Endothelial cell of umbilical vein (primary cell): Measurements from ENCODE around the gene DCAF11. TPM values are rescaled to one million over a fixed set of nuclear protein-coding genes. Genes with fewer than 3 reads are reported as not detected.

Experiments
- BruUV-seq: library from RNA; stranded (reverse); fragments of 400-500 nt; replicated peaks from 2 replicates; lab custom pipeline; 2021; lab: Mats Ljungman, UMichigan
- CTCF ChIA-PET: fragments of 300-600, 350-600 bp; sonication (Branson Sonifier 250); formaldehyde crosslinking; loops from one replicate; lab custom pipeline; 2021; ENCODE audit warnings: antibody characterized with exemption, inconsistent platforms; lab: Charles Lee
- POLR2A ChIA-PET: fragments of 300-600, 350-600 bp; sonication (Branson Sonifier 250); formaldehyde crosslinking; loops from one replicate; lab custom pipeline; 2021; ENCODE audit warnings: antibody characterized with exemption, inconsistent platforms; lab: Charles Lee
- DNase-seq: peaks from one replicate; pipeline ENCODE4 v3.0.0-alpha.2; 2011; ENCODE audit warnings: low read depth, low spot score
- FAIRE-seq: peaks from 2 replicates; lab custom pipeline; 2011; peaks lifted over from hg19 to GRCh38; lab: Jason Lieb, UNC
- H2AFZ ChIP-seq: 2 replicates; pipeline ENCODE4 v1.6.0; 2012; ENCODE audit warnings: low read depth, low read length, control low read depth, inconsistent platforms
- H3K27ac ChIP-seq: 2 replicates; pipeline ENCODE4 v1.5.1; 2011; ENCODE audit warnings: low read depth, mild to moderate bottlenecking, control low read depth, low read length, moderate library complexity; ENCODE audit not compliant: insufficient read depth
- H3K27me3 ChIP-seq, 2 experiments: 2 replicates each; pipeline versions ENCODE4 v1.6.0 to v1.6.1; 2011; ENCODE audit warnings: low read length in 2 of 2, mixed read lengths in 1 of 2; ENCODE audit not compliant: control insufficient read depth in 2 of 2, insufficient read depth in 2 of 2
- H3K36me3 ChIP-seq, 2 experiments: 2 replicates in 1 of 2; 3 replicates in 1 of 2; pipeline ENCODE4 v1.5.1; 2011; ENCODE audit warnings: low read length in 2 of 2, mild to moderate bottlenecking in 1 of 2, moderate library complexity in 1 of 2; ENCODE audit not compliant: control insufficient read depth in 2 of 2, insufficient read depth in 2 of 2; ENCODE audit errors: extremely low read depth in 1 of 2
- H3K4me1 ChIP-seq: 3 replicates; pipeline ENCODE4 v1.5.1; 2011; ENCODE audit warnings: mild to moderate bottlenecking, low read length; ENCODE audit not compliant: control insufficient read depth, insufficient read depth; ENCODE audit errors: extremely low read depth
- H3K4me2 ChIP-seq: 2 replicates; pipeline ENCODE4 v1.6.1; 2011; ENCODE audit warnings: low read length, control low read depth, mixed read lengths; ENCODE audit not compliant: insufficient read depth
- H3K4me3 ChIP-seq, 3 experiments: fragments of 200-600 bp in 1 of 3; sonication (generic), shearing (Covaris generic) in 1 of 3; replicated peaks in 1 of 3; 2 replicates each; pipeline ENCODE4 v1.5.1; 2011 to 2016; ENCODE audit warnings: control low read depth in 3 of 3, low read length in 3 of 3, mild to moderate bottlenecking in 2 of 3, inconsistent platforms in 1 of 3, low read depth in 1 of 3, moderate library complexity in 1 of 3; ENCODE audit not compliant: insufficient read depth in 1 of 3
- H3K79me2 ChIP-seq: 2 replicates; pipeline ENCODE4 v1.6.0; 2012; ENCODE audit warnings: low read length, inconsistent platforms; ENCODE audit not compliant: control insufficient read depth, insufficient read depth
- H3K9ac ChIP-seq: replicated peaks from 2 replicates; pipeline ENCODE3; 2011; ENCODE audit warnings: low read length, control low read depth; ENCODE audit not compliant: insufficient read depth; ENCODE audit errors: extremely low read depth
- H3K9me1 ChIP-seq: replicated peaks from 3 replicates; pipeline ENCODE4 v1.6.0; 2011; ENCODE audit warnings: mild to moderate bottlenecking, low read length; ENCODE audit not compliant: control insufficient read depth, insufficient read depth; ENCODE audit errors: extremely low read depth
- H3K9me3 ChIP-seq: replicated peaks from 2 replicates; pipeline ENCODE4 v1.5.1; 2012; ENCODE audit warnings: low read length, inconsistent platforms; ENCODE audit not compliant: control insufficient read depth, insufficient read depth
- H4K20me1 ChIP-seq: replicated peaks from 2 replicates; pipeline ENCODE3; 2011; ENCODE audit warnings: mild to moderate bottlenecking, low read length; ENCODE audit not compliant: control insufficient read depth, insufficient read depth; ENCODE audit errors: extremely low read depth
- EZH2 ChIP-seq: IDR thresholded peaks from 2 replicates; pipeline ENCODE4 v1.6.1; 2012; ENCODE audit warnings: borderline replicate concordance, low read depth, mild to moderate bottlenecking, moderate library complexity, low read length, inconsistent platforms; ENCODE audit not compliant: severe bottlenecking
- FOS ChIP-seq: IDR thresholded peaks from 2 replicates; pipeline ENCODE4 v1.6.1; 2011; ENCODE audit warnings: mild to moderate bottlenecking, low read length, moderate library complexity, borderline replicate concordance; ENCODE audit not compliant: insufficient read depth
- GATA2 ChIP-seq: IDR thresholded peaks from 2 replicates; pipeline ENCODE4 v1.7.0; 2011; ENCODE audit warnings: low read depth, mild to moderate bottlenecking, moderate library complexity, mixed read lengths, low read length; ENCODE audit not compliant: insufficient read length, insufficient read depth
- JUN ChIP-seq: IDR thresholded peaks from 2 replicates; pipeline ENCODE4 v1.6.1; 2011; ENCODE audit warnings: borderline replicate concordance, low read depth; ENCODE audit not compliant: insufficient read length, insufficient read depth
- MYC ChIP-seq: IDR thresholded peaks from one replicate; pipeline ENCODE4 v1.6.1; 2011; ENCODE audit warnings: mild to moderate bottlenecking, low read depth, low read length
- POLR2A ChIP-seq: IDR thresholded peaks from 2 replicates; pipeline ENCODE4 v1.6.1; 2012; ENCODE audit warnings: low read depth, mild to moderate bottlenecking, control low read depth, low read length
- POLR2AphosphoS5 ChIP-seq: IDR thresholded peaks from 2 replicates; pipeline ENCODE4 v1.6.1; 2012; ENCODE audit warnings: low read depth, mild to moderate bottlenecking, control low read depth, low read length, moderate library complexity; ENCODE audit not compliant: insufficient read depth
- dilution Hi-C: fragments of 300-500 bp; cut with MboI; formaldehyde crosslinking; loops from one replicate; pipeline ENCODE4 v1.15.0; 2019; ENCODE audit warnings: low sequenced_read_pairs; ENCODE audit not compliant: extremely low pct_ligation_motif_present
- intact Hi-C: fragments of 100-400 bp; cut with micrococcal nuclease; formaldehyde crosslinking; loops from one replicate; pipeline ENCODE4 v1.10.0; 2022
- polyA plus RNA-seq, 4 experiments: library from polyadenylated mRNA; depleted of rRNA in 3 of 4; stranded (reverse) in 3 of 4; unstranded in 1 of 4; fragments of >200 nt; gene quantifications; 2 replicates each; pipeline versions ENCODE4 v1.2.1 to v1.2.3, GENCODE V29; 2011 to 2012; ENCODE audit warnings: missing spikeins in 1 of 4
- total RNA-seq: library from RNA; stranded (reverse); gene quantifications from 2 replicates; pipeline ENCODE4 v1.2.3, GENCODE V29; 2021
- TF ChIP-seq, protein P1 (sequence below), 2 donors: IDR thresholded peaks; 1 replicate in 1 of 2; 2 replicates in 1 of 2; pipeline ENCODE4 v1.5.1; 2011; ENCODE audit warnings: low read length in 2 of 2, mild to moderate bottlenecking in 2 of 2, moderate library complexity in 2 of 2, control low read depth in 1 of 2, inconsistent platforms in 1 of 2, low read depth in 1 of 2; ENCODE audit not compliant: insufficient read depth in 1 of 2; ENCODE audit errors: extremely low read depth in 1 of 2
- TF ChIP-seq, protein P2 (sequence below): IDR thresholded peaks from 2 replicates; pipeline ENCODE4 v1.6.1; 2011; ENCODE audit not compliant: insufficient read depth, insufficient read length

Gene DCAF11
- total and polyA plus RNA-seq, 2 donors (not counting 3 experiments of a cell fraction or from before 2014, with no cell fraction given), result 37.3 to 38.5 TPM

DNA sequence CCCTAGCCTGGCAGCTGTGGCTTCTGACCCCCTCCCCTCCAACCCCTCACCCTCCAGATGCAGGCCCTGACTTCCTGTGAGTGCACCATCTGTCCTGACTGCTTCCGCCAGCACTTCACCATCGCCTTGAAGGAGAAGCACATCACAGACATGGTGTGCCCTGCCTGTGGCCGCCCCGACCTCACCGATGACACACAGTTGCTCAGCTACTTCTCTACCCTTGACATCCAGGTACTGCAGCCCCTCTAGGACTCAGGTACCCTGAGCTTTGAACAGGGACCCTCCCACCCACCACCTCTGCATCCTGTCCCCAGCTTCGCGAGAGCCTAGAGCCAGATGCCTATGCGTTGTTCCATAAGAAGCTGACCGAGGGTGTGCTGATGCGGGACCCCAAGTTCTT, 40.5 kb downstream of the DCAF11 start:
- peaks cover 20 to 55% of the 10 kb centered on the region in 2 experiments for H3K36me3 ChIP-seq

More for the DNA sequence above, 40.5 kb downstream of the DCAF11 start:
- no peak overlapping the region for H3K4me2 ChIP-seq
- no peaks in the 10 kb centered on the region for H3K79me2 ChIP-seq
- ChIA-PET CTCF (interaction anchor here (0.9 to 1.4 kb wide), 3 partner anchors 14 to 153 kb away, joined by 3 read pairs; partner anchors contain the start of genes CIDEB and EMC9), POLR2A (no interaction called here)
- no peaks in the 10 kb centered on the region for H3K9me3 ChIP-seq
- H3K4me1 ChIP-seq, result no peaks in the 10 kb centered on the region
- H3K9ac ChIP-seq, result no peak overlapping the region
- FAIRE-seq (no peak), DNase-seq (no peak)
- no TSS peak for BruUV-seq
- intact Hi-C loops, result no loop called here
- no peaks in the 10 kb centered on the region for H3K27me3 ChIP-seq
- no peaks in the 10 kb centered on the region for H4K20me1 ChIP-seq
- dilution Hi-C loops, result no loop called here
- H3K4me3 ChIP-seq, result no peak overlapping the region
- TF ChIP-seq POLR2AphosphoS5 (no peak), MYC (no peak), GATA2 (no peak), POLR2A (no peak), JUN (no peak), FOS (no peak), EZH2 (no peak)
- TF ChIP-seq, protein P1, sequence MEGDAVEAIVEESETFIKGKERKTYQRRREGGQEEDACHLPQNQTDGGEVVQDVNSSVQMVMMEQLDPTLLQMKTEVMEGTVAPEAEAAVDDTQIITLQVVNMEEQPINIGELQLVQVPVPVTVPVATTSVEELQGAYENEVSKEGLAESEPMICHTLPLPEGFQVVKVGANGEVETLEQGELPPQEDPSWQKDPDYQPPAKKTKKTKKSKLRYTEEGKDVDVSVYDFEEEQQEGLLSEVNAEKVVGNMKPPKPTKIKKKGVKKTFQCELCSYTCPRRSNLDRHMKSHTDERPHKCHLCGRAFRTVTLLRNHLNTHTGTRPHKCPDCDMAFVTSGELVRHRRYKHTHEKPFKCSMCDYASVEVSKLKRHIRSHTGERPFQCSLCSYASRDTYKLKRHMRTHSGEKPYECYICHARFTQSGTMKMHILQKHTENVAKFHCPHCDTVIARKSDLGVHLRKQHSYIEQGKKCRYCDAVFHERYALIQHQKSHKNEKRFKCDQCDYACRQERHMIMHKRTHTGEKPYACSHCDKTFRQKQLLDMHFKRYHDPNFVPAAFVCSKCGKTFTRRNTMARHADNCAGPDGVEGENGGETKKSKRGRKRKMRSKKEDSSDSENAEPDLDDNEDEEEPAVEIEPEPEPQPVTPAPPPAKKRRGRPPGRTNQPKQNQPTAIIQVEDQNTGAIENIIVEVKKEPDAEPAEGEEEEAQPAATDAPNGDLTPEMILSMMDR (IDR thresholded peaks at IDR 0.05; ENCODE audit: extremely low read depth in 1 of 2, insufficient read depth in 1 of 2, low read depth in 1 of 2, low read length in 2 of 2), result no peak
- TF ChIP-seq, protein P2, sequence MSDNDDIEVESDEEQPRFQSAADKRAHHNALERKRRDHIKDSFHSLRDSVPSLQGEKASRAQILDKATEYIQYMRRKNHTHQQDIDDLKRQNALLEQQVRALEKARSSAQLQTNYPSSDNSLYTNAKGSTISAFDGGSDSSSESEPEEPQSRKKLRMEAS, result no peak
- no peak overlapping the region for H3K27ac ChIP-seq
- H2AFZ ChIP-seq, result no peak overlapping the region
- H3K9me1 ChIP-seq, result no peaks in the 10 kb centered on the region
